HEK293 (cell line): ENCODE measurements around the gene HSD17B8.

Source experiments
- GLIS2 ChIP-seq: fragments of 450-650 bp; formaldehyde crosslinking; IDR thresholded peaks from 2 replicates; pipeline ENCODE4 v1.5.1; 2016; ENCODE audit warnings: missing biosample characterization, missing genetic modification characterization
- HOXC10 ChIP-seq: sonication (generic); formaldehyde crosslinking; IDR thresholded peaks from 2 replicates; pipeline ENCODE4 v1.8.1; 2023; ENCODE audit warnings: mild to moderate bottlenecking, missing genetic modification reagents
- HOXD13 ChIP-seq: sonication (generic); formaldehyde crosslinking; IDR thresholded peaks from 2 replicates; pipeline ENCODE4 v1.8.0; 2022; ENCODE audit warnings: missing genetic modification reagents, borderline replicate concordance
- PATZ1 ChIP-seq: fragments of 450-650 bp; formaldehyde crosslinking; IDR thresholded peaks from 2 replicates; pipeline ENCODE4 v1.5.1; 2016; ENCODE audit warnings: missing biosample characterization, missing genetic modification characterization
- TSHZ1 ChIP-seq: fragments of 450-650 bp; formaldehyde crosslinking; IDR thresholded peaks from 2 replicates; pipeline ENCODE4 v1.5.1; 2016; ENCODE audit warnings: missing biosample characterization, missing genetic modification characterization, borderline replicate concordance
- ZBTB48 ChIP-seq: fragments of 450-650 bp; formaldehyde crosslinking; IDR thresholded peaks from 2 replicates; pipeline ENCODE4 v1.5.1; 2016; ENCODE audit warnings: missing biosample characterization, missing genetic modification characterization
- ZEB2 ChIP-seq: fragments of 450-650 bp; formaldehyde crosslinking; IDR thresholded peaks from 2 replicates; pipeline ENCODE4 v1.5.1; 2016; ENCODE audit warnings: missing biosample characterization, missing genetic modification characterization
- ZNF112 ChIP-seq: fragments of 450-650 bp; formaldehyde crosslinking; IDR thresholded peaks from 2 replicates; pipeline ENCODE4 v1.5.0; 2017; ENCODE audit warnings: missing biosample characterization, missing genetic modification characterization
- ZNF121 ChIP-seq: fragments of 450-650 bp; formaldehyde crosslinking; IDR thresholded peaks from 2 replicates; pipeline ENCODE4 v1.5.1; 2016; ENCODE audit warnings: missing biosample characterization, missing genetic modification characterization
- ZNF157 ChIP-seq: fragments of 450-650 bp; formaldehyde crosslinking; IDR thresholded peaks from 2 replicates; pipeline ENCODE4 v1.5.1; 2016; ENCODE audit warnings: missing biosample characterization, missing genetic modification characterization
- ZNF169 ChIP-seq: fragments of 450-650 bp; formaldehyde crosslinking; IDR thresholded peaks from 2 replicates; pipeline ENCODE4 v1.5.1; 2016; ENCODE audit warnings: missing biosample characterization, missing genetic modification characterization
- ZNF174 ChIP-seq: fragments of 450-650 bp; formaldehyde crosslinking; IDR thresholded peaks from 2 replicates; pipeline ENCODE4 v1.5.0; 2017; ENCODE audit warnings: missing biosample characterization, mild to moderate bottlenecking, missing genetic modification characterization
- ZNF175 ChIP-seq: fragments of 450-650 bp; formaldehyde crosslinking; IDR thresholded peaks from 2 replicates; pipeline ENCODE4 v1.5.1; 2016; ENCODE audit warnings: missing biosample characterization, missing genetic modification characterization
- ZNF23 ChIP-seq: fragments of 450-650 bp; formaldehyde crosslinking; IDR thresholded peaks from 2 replicates; pipeline ENCODE4 v1.5.1; 2016; ENCODE audit warnings: missing biosample characterization, missing genetic modification characterization, borderline replicate concordance
- ZNF292 ChIP-seq: fragments of 450-650 bp; formaldehyde crosslinking; IDR thresholded peaks from 2 replicates; pipeline ENCODE4 v1.5.1; 2016; ENCODE audit warnings: low read depth, missing biosample characterization, missing genetic modification characterization, borderline replicate concordance
- ZNF302 ChIP-seq: fragments of 450-650 bp; formaldehyde crosslinking; IDR thresholded peaks from 2 replicates; pipeline ENCODE4 v1.5.1; 2016; ENCODE audit warnings: missing biosample characterization, missing genetic modification characterization, low read depth
- ZNF350 ChIP-seq: fragments of 450-650 bp; formaldehyde crosslinking; IDR thresholded peaks from 2 replicates; pipeline ENCODE4 v1.5.0; 2017; ENCODE audit warnings: missing biosample characterization, mild to moderate bottlenecking, missing genetic modification characterization
- ZNF423 ChIP-seq: fragments of 450-650 bp; formaldehyde crosslinking; IDR thresholded peaks from 2 replicates; pipeline ENCODE4 v1.5.1; 2016; ENCODE audit warnings: missing biosample characterization, missing genetic modification characterization
- ZNF514 ChIP-seq: fragments of 450-650 bp; formaldehyde crosslinking; IDR thresholded peaks from 2 replicates; pipeline ENCODE4 v1.5.1; 2016; ENCODE audit warnings: missing biosample characterization, missing genetic modification characterization
- ZNF549 ChIP-seq: fragments of 450-650 bp; IDR thresholded peaks from 2 replicates; pipeline ENCODE4 v1.5.1; 2018; ENCODE audit warnings: missing biosample characterization, missing genetic modification characterization, mild to moderate bottlenecking, inconsistent platforms, moderate library complexity
- ZNF623 ChIP-seq: fragments of 450-650 bp; formaldehyde crosslinking; IDR thresholded peaks from 2 replicates; pipeline ENCODE4 v1.5.1; 2016; ENCODE audit warnings: missing biosample characterization, missing genetic modification characterization
- ZNF830 ChIP-seq: fragments of 450-650 bp; IDR thresholded peaks from 2 replicates; pipeline ENCODE4 v1.5.0; 2018; ENCODE audit warnings: missing biosample characterization, missing genetic modification characterization, low read depth, mild to moderate bottlenecking, moderate library complexity
- ZXDB ChIP-seq: fragments of 450-650 bp; formaldehyde crosslinking; IDR thresholded peaks from 2 replicates; pipeline ENCODE4 v1.5.1; 2016; ENCODE audit warnings: missing biosample characterization, missing genetic modification characterization
- TF ChIP-seq, protein P1 (sequence below): fragments of 450-650 bp; formaldehyde crosslinking; IDR thresholded peaks from 2 replicates; pipeline ENCODE4 v1.5.1; 2016; ENCODE audit warnings: missing biosample characterization, missing genetic modification characterization
- TF ChIP-seq, protein P2 (sequence below): fragments of 450-650 bp; formaldehyde crosslinking; IDR thresholded peaks from 2 replicates; pipeline ENCODE4 v1.5.1; 2017; ENCODE audit warnings: missing biosample characterization, missing genetic modification characterization
- TF ChIP-seq, protein P3 (sequence below): fragments of 450-650 bp; formaldehyde crosslinking; IDR thresholded peaks from 2 replicates; pipeline ENCODE4 v1.5.1; 2016; ENCODE audit warnings: missing biosample characterization, missing genetic modification characterization
- TF ChIP-seq, protein P4 (sequence below): fragments of 450-650 bp; formaldehyde crosslinking; optimal IDR thresholded peaks from 2 replicates; pipeline ENCODE3; 2016; ENCODE audit warnings: missing biosample characterization, mild to moderate bottlenecking, missing genetic modification characterization

Gene HSD17B8

GRCh38 chr6:33248932-33249731 lies 44.7 kb downstream of the HSD17B8 start (continued):
- TF ChIP-seq TSHZ1 (tag by site-specific recombination) (no peak), ZNF623 (tag by site-specific recombination) (no peak), ZNF830 (tag by site-specific recombination) (no peak), ZNF514 (tag by site-specific recombination) (no peak), ZXDB (peak; percentile 39), HOXC10 (CRISPR knock-in tag) (no peak; the same call in none of the 2 replicates), PATZ1 (tag by site-specific recombination) (peak; percentile 53; the same call in 1 of the 2 replicates), GLIS2 (tag by site-specific recombination) (peak; percentile 71), ZNF112 (tag by site-specific recombination) (no peak), ZNF23 (tag by site-specific recombination) (no peak), ZNF174 (tag by site-specific recombination) (no peak), ZNF350 (tag by site-specific recombination) (no peak), ZBTB48 (tag by site-specific recombination) (no peak), ZNF423 (tag by site-specific recombination) (no peak), ZNF169 (tag by site-specific recombination) (no peak), ZNF292 (tag by site-specific recombination) (no peak), ZNF175 (tag by site-specific recombination) (no peak), ZNF121 (tag by site-specific recombination) (no peak), ZEB2 (tag by site-specific recombination) (no peak), HOXD13 (CRISPR knock-in tag) (no peak), ZNF157 (tag by site-specific recombination) (no peak), ZNF302 (tag by site-specific recombination) (no peak), ZNF549 (no peak)
- TF ChIP-seq, protein P1, sequence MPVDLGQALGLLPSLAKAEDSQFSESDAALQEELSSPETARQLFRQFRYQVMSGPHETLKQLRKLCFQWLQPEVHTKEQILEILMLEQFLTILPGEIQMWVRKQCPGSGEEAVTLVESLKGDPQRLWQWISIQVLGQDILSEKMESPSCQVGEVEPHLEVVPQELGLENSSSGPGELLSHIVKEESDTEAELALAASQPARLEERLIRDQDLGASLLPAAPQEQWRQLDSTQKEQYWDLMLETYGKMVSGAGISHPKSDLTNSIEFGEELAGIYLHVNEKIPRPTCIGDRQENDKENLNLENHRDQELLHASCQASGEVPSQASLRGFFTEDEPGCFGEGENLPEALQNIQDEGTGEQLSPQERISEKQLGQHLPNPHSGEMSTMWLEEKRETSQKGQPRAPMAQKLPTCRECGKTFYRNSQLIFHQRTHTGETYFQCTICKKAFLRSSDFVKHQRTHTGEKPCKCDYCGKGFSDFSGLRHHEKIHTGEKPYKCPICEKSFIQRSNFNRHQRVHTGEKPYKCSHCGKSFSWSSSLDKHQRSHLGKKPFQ (tag by site-specific recombination), result no peak
- TF ChIP-seq, protein P2, sequence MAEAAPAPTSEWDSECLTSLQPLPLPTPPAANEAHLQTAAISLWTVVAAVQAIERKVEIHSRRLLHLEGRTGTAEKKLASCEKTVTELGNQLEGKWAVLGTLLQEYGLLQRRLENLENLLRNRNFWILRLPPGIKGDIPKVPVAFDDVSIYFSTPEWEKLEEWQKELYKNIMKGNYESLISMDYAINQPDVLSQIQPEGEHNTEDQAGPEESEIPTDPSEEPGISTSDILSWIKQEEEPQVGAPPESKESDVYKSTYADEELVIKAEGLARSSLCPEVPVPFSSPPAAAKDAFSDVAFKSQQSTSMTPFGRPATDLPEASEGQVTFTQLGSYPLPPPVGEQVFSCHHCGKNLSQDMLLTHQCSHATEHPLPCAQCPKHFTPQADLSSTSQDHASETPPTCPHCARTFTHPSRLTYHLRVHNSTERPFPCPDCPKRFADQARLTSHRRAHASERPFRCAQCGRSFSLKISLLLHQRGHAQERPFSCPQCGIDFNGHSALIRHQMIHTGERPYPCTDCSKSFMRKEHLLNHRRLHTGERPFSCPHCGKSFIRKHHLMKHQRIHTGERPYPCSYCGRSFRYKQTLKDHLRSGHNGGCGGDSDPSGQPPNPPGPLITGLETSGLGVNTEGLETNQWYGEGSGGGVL (tag by site-specific recombination), result no peak
- TF ChIP-seq, protein P3, sequence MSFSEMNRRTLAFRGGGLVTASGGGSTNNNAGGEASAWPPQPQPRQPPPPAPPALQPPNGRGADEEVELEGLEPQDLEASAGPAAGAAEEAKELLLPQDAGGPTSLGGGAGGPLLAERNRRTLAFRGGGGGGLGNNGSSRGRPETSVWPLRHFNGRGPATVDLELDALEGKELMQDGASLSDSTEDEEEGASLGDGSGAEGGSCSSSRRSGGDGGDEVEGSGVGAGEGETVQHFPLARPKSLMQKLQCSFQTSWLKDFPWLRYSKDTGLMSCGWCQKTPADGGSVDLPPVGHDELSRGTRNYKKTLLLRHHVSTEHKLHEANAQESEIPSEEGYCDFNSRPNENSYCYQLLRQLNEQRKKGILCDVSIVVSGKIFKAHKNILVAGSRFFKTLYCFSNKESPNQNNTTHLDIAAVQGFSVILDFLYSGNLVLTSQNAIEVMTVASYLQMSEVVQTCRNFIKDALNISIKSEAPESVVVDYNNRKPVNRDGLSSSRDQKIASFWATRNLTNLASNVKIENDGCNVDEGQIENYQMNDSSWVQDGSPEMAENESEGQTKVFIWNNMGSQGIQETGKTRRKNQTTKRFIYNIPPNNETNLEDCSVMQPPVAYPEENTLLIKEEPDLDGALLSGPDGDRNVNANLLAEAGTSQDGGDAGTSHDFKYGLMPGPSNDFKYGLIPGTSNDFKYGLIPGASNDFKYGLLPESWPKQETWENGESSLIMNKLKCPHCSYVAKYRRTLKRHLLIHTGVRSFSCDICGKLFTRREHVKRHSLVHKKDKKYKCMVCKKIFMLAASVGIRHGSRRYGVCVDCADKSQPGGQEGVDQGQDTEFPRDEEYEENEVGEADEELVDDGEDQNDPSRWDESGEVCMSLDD (tag by site-specific recombination), result no peak
- TF ChIP-seq, protein P4, sequence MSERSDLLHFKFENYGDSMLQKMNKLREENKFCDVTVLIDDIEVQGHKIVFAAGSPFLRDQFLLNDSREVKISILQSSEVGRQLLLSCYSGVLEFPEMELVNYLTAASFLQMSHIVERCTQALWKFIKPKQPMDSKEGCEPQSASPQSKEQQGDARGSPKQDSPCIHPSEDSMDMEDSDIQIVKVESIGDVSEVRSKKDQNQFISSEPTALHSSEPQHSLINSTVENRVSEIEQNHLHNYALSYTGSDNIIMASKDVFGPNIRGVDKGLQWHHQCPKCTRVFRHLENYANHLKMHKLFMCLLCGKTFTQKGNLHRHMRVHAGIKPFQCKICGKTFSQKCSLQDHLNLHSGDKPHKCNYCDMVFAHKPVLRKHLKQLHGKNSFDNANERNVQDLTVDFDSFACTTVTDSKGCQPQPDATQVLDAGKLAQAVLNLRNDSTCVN, result peak; percentile 59
